Vagina (tissue), 2 donors: ENCODE results near the gene MBD3L1.

ENCODE experiments used
- CTCF ChIP-seq, 3 experiments: fragments of 450-650 bp in 2 of 3; fragments of 200-600 bp in 1 of 3; sonication (generic) in 1 of 3; IDR thresholded peaks; one replicate each; pipeline ENCODE4 v1.5.1; 2017 to 2019; ENCODE audit warnings: antibody characterized with exemption in 3 of 3, mild to moderate bottlenecking in 2 of 3, moderate library complexity in 2 of 3
- POLR2AphosphoS5 ChIP-seq, 2 donors: sonication (generic); formaldehyde crosslinking; IDR thresholded peaks; one replicate each; pipeline ENCODE4 v1.9.0; 2017; ENCODE audit warnings: antibody characterized with exemption in 2 of 2, mild to moderate bottlenecking in 2 of 2, low read depth in 1 of 2; ENCODE audit not compliant: insufficient read depth in 1 of 2

- TF ChIP-seq CTCF (IDR thresholded peaks at IDR 0.05) (no peak), POLR2AphosphoS5 (IDR thresholded peaks at IDR 0.05; ENCODE audit: insufficient read depth in 1 of 2, low read depth in 1 of 2) (no peak)
These were observed 3.7 kb downstream of the MBD3L1 start for GRCh38 chr19:8835877-8836276.
